Measurements from ENCODE around the gene RFWD3.

Gene RFWD3

GRCh38 chr16:74617206-74617788, 49.4 kb downstream of the RFWD3 start:
- no peak for DNase-seq (ENCODE audit: low read depth)

- no peak for DNase-seq (ENCODE audit: low read depth)
Measured at GRCh38 chr16:74611721-74612120, 55.0 kb downstream of the RFWD3 start.

GRCh38 chr16:74608944-74609343, 57.7 kb downstream of the RFWD3 start:
- DNase-seq (ENCODE audit: low read depth), result peak; percentile 68

GRCh38 chr16:74608381-74608780, 58.3 kb downstream of the RFWD3 start:
- no peak for DNase-seq (ENCODE audit: low read depth)

- no peak for DNase-seq (ENCODE audit: low read depth)
Measured at GRCh38 chr16:74607962-74608356, 58.7 kb downstream of the RFWD3 start.

- no peak for DNase-seq (ENCODE audit: low read depth)
Measured at GRCh38 chr16:74607310-74607961, 59.2 kb downstream of the RFWD3 start.

GRCh38 chr16:74606521-74607309, 60.0 kb downstream of the RFWD3 start, which contains the start of gene GLG1:
Gene GLG1, minus strand, starts transcription at chr16:74607114. Its CDS starts 20 bp downstream, at chr16:74607094.
- peak; percentile 72 for DNase-seq (ENCODE audit: low read depth)

- no peak for DNase-seq (ENCODE audit: low read depth)
Measured at GRCh38 chr16:74605746-74606520, 60.7 kb downstream of the RFWD3 start.

GRCh38 chr16:74605332-74605731, 61.3 kb downstream of the RFWD3 start:
- no peak for DNase-seq (ENCODE audit: low read depth)

- no peak for DNase-seq (ENCODE audit: low read depth)
Measured at GRCh38 chr16:74603848-74604247, 62.8 kb downstream of the RFWD3 start.

GRCh38 chr16:74601126-74601871, 65.4 kb downstream of the RFWD3 start:
- DNase-seq (ENCODE audit: low read depth), result peak; percentile 17

- no peak for DNase-seq (ENCODE audit: low read depth)
Measured at GRCh38 chr16:74596586-74596985, 70.1 kb downstream of the RFWD3 start.

GRCh38 chr16:74592847-74593246, 73.8 kb downstream of the RFWD3 start:
- DNase-seq (ENCODE audit: low read depth), result no peak

- DNase-seq (ENCODE audit: low read depth), result no peak
Measured at GRCh38 chr16:74591876-74592650, 74.6 kb downstream of the RFWD3 start.

GRCh38 chr16:74586948-74587347, 79.7 kb downstream of the RFWD3 start:
- DNase-seq (ENCODE audit: low read depth), result no peak

- no peak for DNase-seq (ENCODE audit: low read depth)
Measured at GRCh38 chr16:74585846-74586443, 80.7 kb downstream of the RFWD3 start.

- no peak for DNase-seq (ENCODE audit: low read depth)
Measured at GRCh38 chr16:74583926-74584666, 82.6 kb downstream of the RFWD3 start.

GRCh38 chr16:74582970-74583369, 83.7 kb downstream of the RFWD3 start:
- DNase-seq (ENCODE audit: low read depth), result no peak

GRCh38 chr16:74580833-74581232, 85.8 kb downstream of the RFWD3 start:
- DNase-seq (ENCODE audit: low read depth), result no peak

GRCh38 chr16:74578838-74579237, 87.8 kb downstream of the RFWD3 start:
- DNase-seq (ENCODE audit: low read depth), result no peak
